ENCODE measurements around the gene ADARB1. TPM values are rescaled to one million over a fixed set of nuclear protein-coding genes. Genes with fewer than 3 reads are reported as not detected.

The ADARB1 gene
- total RNA-seq, 1 donor from 2014 or later: 14.5 TPM

DNA sequence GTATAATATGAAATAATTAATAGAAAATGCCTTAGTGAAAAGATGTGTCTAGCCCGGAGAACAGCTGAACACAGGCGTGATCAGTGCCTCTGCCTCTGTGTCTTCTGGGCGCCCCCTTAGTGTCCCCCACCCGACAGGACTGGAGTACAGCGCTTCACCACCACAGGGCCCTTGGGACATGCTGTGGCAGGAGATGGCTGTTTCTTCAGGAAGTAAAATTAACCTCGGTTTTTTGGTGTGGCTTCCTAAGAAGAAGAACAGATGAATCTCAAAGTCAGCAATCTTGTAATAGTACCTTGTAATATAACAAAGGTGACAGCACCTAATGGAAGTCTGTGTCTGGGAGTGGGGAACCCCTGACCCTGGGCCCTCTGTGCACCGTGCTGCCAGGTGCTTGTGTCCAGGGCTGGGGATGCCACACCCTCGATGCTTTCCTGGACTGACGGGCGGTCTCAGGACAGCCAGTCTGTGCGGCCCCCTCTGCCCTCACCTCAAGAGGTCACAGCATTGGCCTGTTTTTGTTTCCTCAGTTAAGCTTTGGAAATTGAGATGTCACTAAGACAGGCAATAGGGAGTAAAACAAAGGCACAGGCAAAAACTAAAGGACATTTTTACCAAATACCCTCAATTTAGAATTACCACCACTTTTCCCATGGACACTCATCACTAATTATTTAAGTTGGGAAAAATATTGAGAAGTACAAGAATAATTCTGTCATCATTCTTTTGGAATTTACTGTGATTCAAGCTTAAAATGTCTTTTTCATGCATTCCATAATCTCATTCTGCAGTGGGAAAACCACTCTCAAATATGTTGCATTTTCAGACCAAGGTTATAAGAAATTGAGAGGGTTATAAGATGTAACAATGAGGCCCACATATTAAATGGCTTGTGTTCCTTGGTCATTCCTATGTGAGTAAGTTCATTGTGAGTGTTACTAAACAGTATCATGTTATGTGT lies 79.3 kb downstream of the ADARB1 start:
- no peak overlapping the region for H3K27ac Mint-ChIP-seq (ENCODE audit: unreplicated experiment)
- H3K4me3 Mint-ChIP-seq (ENCODE audit: unreplicated experiment): no peak overlapping the region
- peaks cover 14% of the 10 kb centered on the region for H3K4me1 Mint-ChIP-seq (ENCODE audit: unreplicated experiment)

DNA sequence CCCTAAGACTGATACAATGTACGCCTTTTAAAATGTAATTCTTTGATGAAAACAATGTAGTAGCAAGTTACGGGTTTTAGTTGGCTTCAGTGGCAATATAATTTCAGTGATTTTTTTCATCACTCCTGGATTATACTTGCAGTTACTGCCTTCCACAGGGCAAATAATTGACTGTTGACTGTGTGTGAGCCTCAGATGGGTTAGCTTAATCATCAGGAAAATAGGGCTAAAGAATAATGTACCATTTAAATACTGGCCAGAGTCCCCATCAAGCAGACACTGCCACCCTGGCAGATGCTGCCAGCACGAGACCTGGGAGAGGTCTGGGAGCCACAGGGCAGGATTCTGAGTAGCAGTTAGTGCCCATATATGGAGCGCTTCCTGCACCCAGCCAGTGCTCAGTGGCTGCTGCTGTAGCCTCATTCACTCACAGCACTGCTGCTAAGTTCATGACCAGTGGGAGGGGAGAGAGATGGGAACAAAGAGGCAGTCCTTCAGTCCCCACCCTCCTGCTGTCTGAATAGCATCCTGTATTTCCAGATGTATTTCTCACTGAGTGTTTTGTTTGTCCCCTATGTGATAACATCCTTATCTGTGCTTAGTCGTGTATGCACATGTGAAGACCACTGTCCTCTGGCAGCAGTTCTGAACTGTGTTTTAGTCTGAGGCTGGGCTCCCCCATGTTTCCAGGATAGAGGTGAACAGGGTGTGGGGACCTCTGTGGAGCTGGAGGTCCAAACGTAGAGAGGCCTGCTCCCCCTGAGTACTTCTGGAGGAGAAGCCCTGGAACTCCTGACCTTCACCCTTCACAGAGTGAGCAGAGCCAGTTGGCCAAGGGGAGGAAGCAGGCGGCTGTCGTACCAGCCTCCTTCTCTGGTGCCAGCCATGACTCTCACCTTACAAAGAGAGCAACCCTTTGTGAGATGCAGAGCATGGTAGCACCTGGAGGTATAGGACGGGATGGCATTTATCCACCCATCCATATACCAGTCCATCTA lies 80.4 kb downstream of the ADARB1 start:
- DNase-seq (ENCODE audit: low spot score): no peak
- no peaks in the 10 kb centered on the region for H3K9me3 Mint-ChIP-seq (ENCODE audit: unreplicated experiment)
- no peaks in the 10 kb centered on the region for H3K36me3 Mint-ChIP-seq (ENCODE audit: low read depth, unreplicated experiment)
- H3K4me3 Mint-ChIP-seq (ENCODE audit: unreplicated experiment): no peak overlapping the region
- TF ChIP-seq, protein P1, sequence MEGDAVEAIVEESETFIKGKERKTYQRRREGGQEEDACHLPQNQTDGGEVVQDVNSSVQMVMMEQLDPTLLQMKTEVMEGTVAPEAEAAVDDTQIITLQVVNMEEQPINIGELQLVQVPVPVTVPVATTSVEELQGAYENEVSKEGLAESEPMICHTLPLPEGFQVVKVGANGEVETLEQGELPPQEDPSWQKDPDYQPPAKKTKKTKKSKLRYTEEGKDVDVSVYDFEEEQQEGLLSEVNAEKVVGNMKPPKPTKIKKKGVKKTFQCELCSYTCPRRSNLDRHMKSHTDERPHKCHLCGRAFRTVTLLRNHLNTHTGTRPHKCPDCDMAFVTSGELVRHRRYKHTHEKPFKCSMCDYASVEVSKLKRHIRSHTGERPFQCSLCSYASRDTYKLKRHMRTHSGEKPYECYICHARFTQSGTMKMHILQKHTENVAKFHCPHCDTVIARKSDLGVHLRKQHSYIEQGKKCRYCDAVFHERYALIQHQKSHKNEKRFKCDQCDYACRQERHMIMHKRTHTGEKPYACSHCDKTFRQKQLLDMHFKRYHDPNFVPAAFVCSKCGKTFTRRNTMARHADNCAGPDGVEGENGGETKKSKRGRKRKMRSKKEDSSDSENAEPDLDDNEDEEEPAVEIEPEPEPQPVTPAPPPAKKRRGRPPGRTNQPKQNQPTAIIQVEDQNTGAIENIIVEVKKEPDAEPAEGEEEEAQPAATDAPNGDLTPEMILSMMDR (IDR thresholded peaks at IDR 0.05; ENCODE audit: unreplicated experiment): no peak
- peaks cover 14% of the 10 kb centered on the region for H3K4me1 Mint-ChIP-seq (ENCODE audit: unreplicated experiment)
- peaks cover 5% of the 10 kb centered on the region for H3K27me3 Mint-ChIP-seq (ENCODE audit: unreplicated experiment)
- H3K27ac Mint-ChIP-seq (ENCODE audit: unreplicated experiment): no peak overlapping the region

More for the DNA sequence above, 79.3 kb downstream of the ADARB1 start:
- Mint-ChIP-seq H3K9me3 (ENCODE audit: unreplicated experiment) (no peaks in the 10 kb centered on the region), H3K36me3 (ENCODE audit: low read depth, unreplicated experiment) (no peaks in the 10 kb centered on the region), H3K27me3 (ENCODE audit: unreplicated experiment) (peaks cover 3% of the 10 kb centered on the region)
- DNase-seq (ENCODE audit: low spot score): no peak
- TF ChIP-seq, protein P1 (IDR thresholded peaks at IDR 0.05; ENCODE audit: unreplicated experiment): no peak

GRCh38 chr21:45155910-45156309 lies 81.5 kb downstream of the ADARB1 start:
- TF ChIP-seq, protein P1 (IDR thresholded peaks at IDR 0.05; ENCODE audit: unreplicated experiment): no peak
- Mint-ChIP-seq H3K4me1 (ENCODE audit: unreplicated experiment) (peaks cover 14% of the 10 kb centered on the region), H3K27ac (ENCODE audit: unreplicated experiment) (no peak overlapping the region), H3K36me3 (ENCODE audit: low read depth, unreplicated experiment) (no peaks in the 10 kb centered on the region), H3K9me3 (ENCODE audit: unreplicated experiment) (no peaks in the 10 kb centered on the region), H3K27me3 (ENCODE audit: unreplicated experiment) (peaks cover 2% of the 10 kb centered on the region), H3K4me3 (ENCODE audit: unreplicated experiment) (no peak overlapping the region)
- no peak for DNase-seq (ENCODE audit: low spot score)

- TF ChIP-seq, protein P1 (IDR thresholded peaks at IDR 0.05; ENCODE audit: unreplicated experiment): no peak
- Mint-ChIP-seq H3K27me3 (ENCODE audit: unreplicated experiment) (peaks cover 2% of the 10 kb centered on the region), H3K9me3 (ENCODE audit: unreplicated experiment) (no peaks in the 10 kb centered on the region), H3K36me3 (ENCODE audit: low read depth, unreplicated experiment) (no peaks in the 10 kb centered on the region), H3K4me1 (ENCODE audit: unreplicated experiment) (peaks cover 14% of the 10 kb centered on the region), H3K4me3 (ENCODE audit: unreplicated experiment) (no peak overlapping the region), H3K27ac (ENCODE audit: unreplicated experiment) (no peak overlapping the region)
- no peak for DNase-seq (ENCODE audit: low spot score)
Observed at GRCh38 chr21:45156459-45156858, 82.1 kb downstream of the ADARB1 start.

All from endothelial cell (in vitro differentiated cells).